Fibroblast of the conjunctiva (primary cell): ENCODE results near the gene SPATA9.

Source experiments
- DNase-seq: peaks from one replicate; pipeline ENCODE4 v3.0.0-alpha.2; 2010; ENCODE audit warnings: low read depth

The SPATA9 gene

DNA sequence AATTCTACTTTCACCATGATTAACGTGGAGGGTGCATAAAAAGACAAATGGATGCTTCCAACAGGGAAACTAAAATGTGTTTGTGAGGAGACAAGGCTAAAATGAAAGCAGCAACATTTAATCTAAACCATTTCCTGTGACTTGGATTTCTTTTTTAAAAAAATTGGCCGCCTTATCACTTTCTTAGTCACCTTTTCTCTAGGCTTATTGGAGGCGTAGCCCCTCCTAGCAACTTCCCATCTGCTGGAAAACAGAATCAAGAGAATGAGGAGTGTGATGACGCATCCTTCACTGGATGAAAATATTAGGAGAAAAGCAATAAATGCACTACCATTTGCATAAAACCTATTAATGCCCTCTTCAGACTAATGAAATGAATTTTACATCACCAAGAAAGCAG is 63.7 kb downstream of the SPATA9 start:
- DNase-seq: no peak

DNA sequence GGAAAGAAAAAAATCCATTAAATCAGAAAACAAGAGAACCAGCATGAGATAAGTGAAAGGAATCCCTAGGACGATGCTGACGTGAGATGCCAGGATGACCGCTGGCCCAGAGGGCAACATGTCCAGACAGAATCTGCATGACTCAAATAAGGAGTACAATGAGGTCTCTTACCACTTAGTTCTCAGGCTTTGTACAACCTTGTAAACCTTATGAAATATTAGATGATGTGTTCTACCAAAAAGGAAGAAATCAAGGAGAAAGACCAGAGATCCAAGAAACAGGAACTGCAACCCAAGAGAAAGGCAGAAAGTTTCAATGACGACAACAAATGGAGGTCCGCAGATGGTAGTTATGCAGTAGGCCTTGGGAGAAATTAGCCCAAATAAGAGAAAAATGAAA is 65.7 kb downstream of the SPATA9 start:
- no peak for DNase-seq

DNA sequence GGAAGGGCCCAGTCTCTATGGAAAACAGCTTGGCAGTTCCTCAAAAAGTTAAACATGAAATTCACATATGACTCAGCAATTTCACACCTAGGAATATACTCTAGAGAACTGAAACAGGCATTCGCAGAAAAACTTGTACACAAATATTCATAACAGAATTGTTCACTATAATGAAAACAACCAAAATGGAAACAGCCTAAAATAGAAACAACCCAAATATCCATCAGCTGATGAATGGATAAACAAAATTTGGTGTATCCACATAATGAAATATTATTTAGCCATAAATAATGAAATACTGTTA is 67.7 kb downstream of the SPATA9 start:
- DNase-seq: no peak

DNA sequence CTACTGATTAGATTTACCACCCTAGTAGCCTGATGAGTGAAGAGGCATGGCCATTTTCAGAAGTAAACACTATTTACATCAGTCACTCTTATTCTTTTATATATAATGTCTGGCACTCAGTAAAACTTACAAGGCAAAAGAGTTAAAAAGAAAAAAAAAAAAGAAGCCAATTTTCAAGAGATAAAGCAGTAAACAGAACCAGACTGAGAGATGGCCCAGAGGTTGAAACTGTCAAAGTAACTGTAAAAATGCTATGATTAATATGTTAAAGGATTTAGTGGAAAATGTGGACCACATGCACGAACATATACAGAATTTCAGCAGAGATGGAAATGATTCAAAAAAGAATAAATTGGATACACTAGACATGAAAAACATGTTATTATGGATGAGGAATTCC is 69.3 kb downstream of the SPATA9 start:
- no peak for DNase-seq

DNA sequence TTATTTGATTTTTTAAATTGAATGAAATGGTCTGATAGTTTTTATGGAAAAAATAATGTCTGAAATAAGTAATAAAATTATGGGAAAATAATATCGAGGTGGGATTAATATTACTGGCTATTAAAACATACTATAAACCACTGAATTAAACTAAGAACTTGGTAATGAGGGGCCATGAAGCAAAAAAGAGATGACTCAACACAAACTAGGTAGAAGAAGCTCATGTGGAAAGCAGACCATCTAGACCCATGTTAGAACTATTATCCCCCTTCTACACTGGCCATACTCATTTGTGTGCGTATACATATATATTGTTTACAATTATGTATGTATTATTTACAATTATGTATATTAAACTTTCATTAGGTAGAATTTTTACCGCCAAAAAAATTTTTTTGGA is 71.4 kb downstream of the SPATA9 start:
- no peak for DNase-seq

DNA sequence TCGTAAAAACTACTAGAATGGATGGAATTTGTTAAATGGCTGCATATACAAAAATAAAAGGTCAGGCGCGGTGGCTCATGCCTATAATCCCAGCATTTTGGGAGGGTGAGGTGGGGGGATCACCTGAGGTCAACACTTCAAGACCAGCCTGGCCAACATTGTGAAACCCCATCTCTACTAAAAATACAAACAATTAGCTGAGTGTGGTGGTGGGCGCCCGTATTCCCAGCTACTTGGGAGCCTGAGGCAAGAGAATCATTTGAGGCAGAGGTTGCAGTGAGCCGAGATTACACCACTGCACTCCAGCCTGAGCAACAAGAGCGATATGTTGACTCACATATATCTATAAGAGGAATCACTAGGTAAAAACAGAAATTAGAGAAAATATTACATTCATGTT is 72.2 kb downstream of the SPATA9 start:
- no peak for DNase-seq

DNA sequence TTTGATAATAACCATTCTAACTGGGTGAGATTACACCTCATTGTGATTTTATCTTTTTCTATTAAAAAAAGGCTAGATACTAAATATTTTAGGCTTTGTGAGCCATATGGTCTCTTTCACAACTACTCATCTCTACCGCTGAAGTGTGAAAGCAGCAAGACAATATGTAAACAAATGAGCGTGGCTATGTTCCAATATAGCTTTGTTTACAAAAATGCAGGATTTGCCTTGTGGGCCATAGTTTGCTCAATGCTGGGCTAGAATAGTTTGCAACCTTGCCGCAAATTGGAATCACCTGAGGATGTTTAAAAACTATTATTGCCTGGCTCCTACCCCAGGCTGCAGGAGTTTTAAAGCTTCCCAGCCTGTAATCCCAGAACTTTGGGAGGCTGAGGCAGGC is 73.1 kb downstream of the SPATA9 start:
- DNase-seq: no peak
